ENCODE measurements around the gene FKBP15.
"Not testable (repeated sequence)": the region's sequence is repeated elsewhere in the genome, so short reads cannot be mapped to it uniquely, and the experiment has no call there.

Gene FKBP15

GRCh38 chr9:113143432-113144227 lies 77.4 kb downstream of the FKBP15 start:
- DNase-seq (ENCODE audit: low read depth), result no peak

GRCh38 chr9:113140896-113141295 lies 80.2 kb downstream of the FKBP15 start:
- not testable (repeated sequence) for DNase-seq (ENCODE audit: low read depth)

DNA sequence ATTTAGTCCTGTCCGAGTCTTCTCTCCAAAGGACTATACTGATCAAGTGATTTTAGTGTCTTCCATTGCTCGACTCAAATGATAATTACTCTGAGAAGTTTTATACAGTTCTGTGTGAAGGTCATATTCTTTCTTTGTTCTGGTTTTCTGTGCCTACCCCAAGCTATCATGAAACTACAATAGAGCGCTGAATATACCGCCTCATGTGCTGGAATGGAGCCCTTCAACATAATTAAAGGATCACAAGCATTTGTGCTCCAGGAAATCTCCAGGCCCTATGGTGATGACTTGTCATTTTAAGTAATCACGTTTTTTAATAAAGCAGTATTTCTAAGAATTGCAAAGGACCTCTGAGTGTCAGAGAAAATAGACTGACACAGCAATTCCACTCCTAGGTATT lies 81.1 kb downstream of the FKBP15 start:
- DNase-seq (ENCODE audit: low read depth), result no peak

GRCh38 chr9:113139225-113139829 lies 81.8 kb downstream of the FKBP15 start:
- DNase-seq (ENCODE audit: low read depth), result no peak

- DNase-seq (ENCODE audit: low read depth), result no peak
Observed at GRCh38 chr9:113138760-113139159, 82.3 kb downstream of the FKBP15 start.

- DNase-seq (ENCODE audit: low read depth), result no peak
Observed at GRCh38 chr9:113137196-113138168, 83.6 kb downstream of the FKBP15 start.

GRCh38 chr9:113131689-113132151 lies 89.4 kb downstream of the FKBP15 start:
- no peak for DNase-seq (ENCODE audit: low read depth)

- no peak for DNase-seq (ENCODE audit: low read depth)
Observed at GRCh38 chr9:113129884-113130283, 91.2 kb downstream of the FKBP15 start.

GRCh38 chr9:113129466-113129865 lies 91.6 kb downstream of the FKBP15 start:
- no peak for DNase-seq (ENCODE audit: low read depth)

DNA sequence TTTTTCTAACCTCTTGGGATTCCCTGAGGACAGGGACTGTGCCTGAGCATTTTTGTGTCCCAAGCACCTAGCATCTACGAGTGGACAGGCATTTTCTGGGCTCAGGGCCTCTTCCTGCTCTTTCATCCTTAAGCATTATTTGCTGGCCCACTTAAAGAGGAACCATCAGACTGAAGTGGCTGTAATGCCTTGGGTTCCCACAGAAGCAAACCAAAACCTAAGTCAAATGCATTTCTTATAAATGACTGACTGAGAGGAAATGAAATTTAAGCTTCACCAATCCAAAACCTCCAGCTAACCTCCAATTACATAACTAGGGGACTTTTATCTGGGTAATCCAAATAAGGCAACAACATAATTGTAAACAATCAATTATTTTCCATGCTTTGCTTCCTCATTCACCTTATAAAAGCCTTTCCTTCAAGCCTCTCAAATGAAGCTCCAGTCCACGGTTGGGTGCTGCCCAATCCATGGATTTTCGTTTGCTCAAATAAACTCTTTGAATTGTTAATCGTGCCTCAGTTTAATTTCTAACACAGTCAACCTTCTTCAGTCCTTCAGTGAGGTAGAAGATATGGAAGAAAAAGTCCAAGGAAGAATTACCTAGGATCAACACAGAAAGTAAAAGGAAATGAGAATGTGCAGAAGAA lies 95.6 kb downstream of the FKBP15 start:
- no peak for DNase-seq (ENCODE audit: low read depth)

DNA sequence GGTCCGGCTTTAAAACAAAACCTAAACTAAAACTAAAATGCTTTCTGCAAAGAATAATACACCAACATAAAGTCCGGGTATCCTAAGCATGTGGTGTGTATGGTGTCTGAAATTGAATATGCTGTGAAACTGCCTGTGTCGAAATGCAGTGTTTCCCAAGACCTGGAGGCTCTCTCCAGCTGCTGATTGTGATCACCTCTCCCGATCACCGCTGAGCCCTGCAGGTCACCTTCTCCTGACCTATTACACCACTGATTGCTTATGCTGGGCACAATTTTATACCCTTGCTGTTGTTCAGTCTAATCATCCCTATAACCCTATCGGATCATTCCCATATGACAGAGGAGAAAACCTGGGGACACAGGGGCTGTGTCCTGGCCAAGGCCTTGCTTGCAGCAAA lies 102.2 kb downstream of the FKBP15 start:
- DNase-seq (ENCODE audit: low read depth), result not testable (repeated sequence)
